Amygdala (tissue), 56 donors: ENCODE data around the gene DHTKD1.

Experiments
- DNase-seq, 56 donors: peaks; one replicate each; lab custom pipeline; 2025; lab: John Stamatoyannopoulos, UW

Gene DHTKD1

GRCh38 chr10:12068449-12069269 lies at the start of gene DHTKD1:
Gene DHTKD1, plus strand, starts transcription at chr10:12068954. Its CDS starts 80 bp downstream, at chr10:12069034.
- peak; percentile 56 to 99 (median 96) for DNase-seq

- DNase-seq, result no peak
Measured at GRCh38 chr10:12019283-12019971, 49.3 kb upstream of the DHTKD1 start.

GRCh38 chr10:12020574-12020973 lies 48.2 kb upstream of the DHTKD1 start:
- no peak for DNase-seq

DNA sequence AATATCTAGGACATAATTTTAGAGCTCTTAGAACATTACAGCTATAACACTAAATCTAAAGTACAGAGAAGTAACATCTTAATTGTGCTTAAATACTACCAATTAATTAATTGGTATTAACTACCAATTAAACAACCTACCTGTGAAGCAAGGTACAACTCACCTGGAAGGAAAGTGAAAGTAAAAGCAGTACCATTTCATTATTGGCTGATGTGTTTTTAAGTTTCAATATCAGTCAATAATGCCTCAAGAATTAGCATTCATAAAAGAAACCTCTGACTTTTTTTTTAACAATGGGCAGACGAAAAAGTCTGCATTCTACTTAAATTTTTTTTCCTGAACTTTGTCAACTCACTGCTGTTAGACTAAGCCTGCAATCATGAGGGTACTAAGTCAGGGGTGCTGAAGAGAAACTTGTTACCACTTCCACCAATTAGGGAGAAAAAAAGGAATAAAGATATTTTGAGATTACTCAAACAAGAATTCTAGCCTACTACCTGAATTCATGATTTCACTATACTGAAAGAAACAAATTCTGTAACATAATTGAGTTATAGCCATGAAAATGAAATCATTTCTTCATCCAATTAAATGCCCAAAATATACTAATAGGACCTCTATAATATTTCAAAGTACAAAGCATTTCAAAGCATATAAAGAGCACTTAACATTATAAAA lies 46.0 kb upstream of the DHTKD1 start:
- no peak for DNase-seq

DNA sequence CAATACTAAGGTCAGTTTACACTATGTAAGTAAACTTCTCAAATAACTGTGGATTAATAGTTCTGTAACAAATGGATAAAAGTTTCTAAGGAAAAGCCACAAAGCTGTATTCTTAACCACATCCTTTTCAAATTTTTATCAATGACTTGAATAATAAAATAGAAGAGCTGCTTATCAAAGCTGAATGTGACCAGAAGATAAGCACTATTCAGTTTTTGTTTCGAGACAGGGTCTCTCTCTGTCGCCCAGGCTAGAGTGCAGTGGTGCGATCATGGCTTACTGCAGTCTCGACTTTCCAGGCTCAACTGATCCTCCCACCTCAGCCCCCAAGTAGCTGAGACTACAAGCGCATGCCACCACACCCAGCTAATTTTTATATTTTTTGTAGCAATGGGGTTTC lies 43.2 kb upstream of the DHTKD1 start:
- DNase-seq, result no peak

DNA sequence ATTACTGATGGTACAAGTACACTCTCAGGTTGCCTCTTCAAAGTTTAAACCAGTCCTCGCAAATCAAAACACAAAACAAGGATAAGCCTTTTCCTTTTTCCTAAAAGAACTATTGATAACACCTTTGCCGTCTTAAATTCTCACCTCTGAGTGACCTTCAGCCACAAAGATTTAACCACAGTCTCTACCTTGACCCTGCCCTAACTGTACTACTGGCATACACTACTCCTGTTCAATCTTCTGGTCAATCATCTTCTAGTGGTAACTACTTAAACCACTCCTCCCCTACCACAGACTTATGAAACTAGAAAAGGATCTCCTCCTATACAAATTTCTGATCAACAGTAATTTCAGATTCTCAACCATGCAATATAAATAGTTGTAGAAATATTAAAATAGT lies 41.2 kb upstream of the DHTKD1 start:
- no peak for DNase-seq

DNA sequence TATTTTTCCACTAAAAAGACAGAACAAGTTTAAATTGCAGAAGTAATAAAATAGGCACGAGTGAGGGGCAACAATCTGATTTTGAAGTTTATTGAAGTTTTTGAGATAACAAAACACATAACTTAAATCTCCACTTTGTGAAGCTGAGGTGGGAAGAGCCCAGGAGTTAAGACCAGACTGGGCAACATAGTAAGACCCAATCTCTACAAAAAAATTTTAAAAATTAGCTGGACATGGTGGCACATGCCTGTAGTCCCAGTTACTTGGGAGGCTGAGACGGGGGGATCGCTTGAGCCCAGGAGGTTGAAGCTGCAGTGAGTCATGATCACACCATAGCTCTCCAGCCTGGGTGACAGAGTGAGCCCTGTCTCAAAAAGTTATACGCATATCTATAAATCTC lies 37.4 kb upstream of the DHTKD1 start:
- no peak for DNase-seq

- no peak for DNase-seq
Measured at GRCh38 chr10:12036073-12036655, 32.6 kb upstream of the DHTKD1 start.

- peak in 8 of 56 donors; percentile 1 to 60 (median 9) for DNase-seq
Measured at GRCh38 chr10:12041766-12042408, 26.9 kb upstream of the DHTKD1 start.

- DNase-seq, result peak in 14 of 56 donors; percentile 34 to 67 (median 50)
Measured at GRCh38 chr10:12042409-12042796, 26.4 kb upstream of the DHTKD1 start.

- DNase-seq, result peak; percentile 81 to 99 (median 97)
Measured at GRCh38 chr10:12042797-12043651, 25.7 kb upstream of the DHTKD1 start, which contains the start of gene UPF2. Gene UPF2, minus strand, starts transcription at chr10:12042809. Its CDS starts 7,386 bp downstream, at chr10:12035423.

DNA sequence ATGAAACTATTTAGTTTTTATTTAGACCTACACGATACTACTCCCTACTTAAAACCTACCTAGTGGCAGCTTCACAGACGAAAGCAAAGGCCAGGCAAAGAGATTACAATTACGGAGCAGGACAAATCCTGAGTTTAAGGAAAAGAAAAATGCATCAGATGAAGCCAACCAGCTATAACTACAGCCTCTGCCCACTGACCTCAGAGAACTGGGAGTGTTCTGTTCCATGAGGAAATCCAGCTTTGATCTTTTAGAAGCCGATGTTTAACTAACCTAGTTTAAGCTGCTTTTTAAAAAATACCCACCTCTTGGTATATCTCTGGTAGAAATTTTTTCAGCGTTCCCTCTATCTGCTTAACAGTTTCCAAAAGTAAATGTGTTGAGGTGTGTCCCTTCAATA lies 23.2 kb upstream of the DHTKD1 start:
- DNase-seq, result no peak

DNA sequence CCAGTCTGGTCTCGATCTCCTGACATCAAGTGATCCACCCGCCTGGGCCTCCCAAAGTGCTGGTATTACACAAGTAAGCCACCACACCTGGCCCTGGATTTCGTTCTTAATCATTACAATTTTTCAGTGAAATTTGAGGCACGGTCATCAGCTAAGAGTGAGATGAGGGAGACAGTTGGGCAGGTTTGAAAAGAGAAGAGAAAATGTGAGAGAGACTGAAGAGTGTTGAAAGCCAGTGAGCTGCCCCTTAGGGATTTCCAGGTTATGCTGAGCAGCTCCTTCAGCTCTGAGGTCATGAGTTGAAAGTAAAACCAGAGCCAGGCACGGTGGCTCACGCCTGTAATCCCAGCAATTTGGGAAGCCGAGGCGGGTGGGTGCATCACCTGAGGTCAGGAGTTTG lies 20.2 kb upstream of the DHTKD1 start:
- DNase-seq, result no peak

- DNase-seq, result no peak
Measured at GRCh38 chr10:12050528-12050927, 18.2 kb upstream of the DHTKD1 start.

DNA sequence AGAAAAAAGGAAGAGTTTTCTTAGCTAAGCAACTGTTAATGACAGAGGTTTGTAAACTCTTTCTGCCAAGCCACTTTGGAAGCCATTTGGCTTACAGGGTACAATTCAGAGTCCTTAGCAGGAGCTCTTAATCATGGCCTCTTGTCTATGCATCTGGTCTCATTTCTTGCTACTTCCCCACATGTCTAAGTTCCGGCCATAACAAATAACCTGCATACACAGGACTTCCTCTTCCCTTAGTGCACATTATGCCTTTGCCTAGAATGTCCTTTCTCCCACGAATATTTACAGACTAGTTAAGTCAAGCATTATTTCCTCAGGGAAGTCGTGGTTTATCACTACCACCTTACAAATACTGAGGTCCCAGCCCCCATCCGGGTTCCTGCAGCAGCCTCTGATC lies 17.5 kb upstream of the DHTKD1 start:
- no peak for DNase-seq

- DNase-seq, result no peak
Measured at GRCh38 chr10:12055732-12056131, 13.0 kb upstream of the DHTKD1 start.

DNA sequence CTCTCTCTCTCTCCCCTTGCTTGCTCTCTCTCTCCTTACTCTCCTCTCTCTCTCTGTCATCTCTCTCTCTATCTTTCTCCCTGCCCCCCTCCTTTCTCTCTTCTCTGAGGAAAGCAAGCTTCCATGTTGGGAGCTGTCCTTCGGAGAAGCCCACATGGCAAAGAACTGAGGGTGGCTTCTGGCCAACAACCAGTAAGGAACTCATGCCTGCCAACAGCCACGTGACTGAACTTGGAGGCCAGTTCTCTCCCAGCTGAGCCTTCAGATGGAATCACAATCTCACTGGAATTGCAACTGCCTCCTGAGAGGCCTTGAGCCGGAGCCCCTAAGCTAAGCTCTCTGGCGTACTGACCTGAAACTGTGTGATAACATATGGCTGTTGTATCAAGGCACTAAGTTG lies 12.0 kb upstream of the DHTKD1 start:
- DNase-seq, result no peak

- no peak for DNase-seq
Measured at GRCh38 chr10:12061124-12061523, 7.6 kb upstream of the DHTKD1 start.

GRCh38 chr10:12062754-12063482 lies 5.8 kb upstream of the DHTKD1 start:
- DNase-seq, result no peak
